K562 (cell line): ENCODE data around the gene KIF1A.

ENCODE experiments used
- EP300 ChIP-seq: IDR thresholded peaks from 2 replicates; pipeline ENCODE4 v1.6.1; 2012; ENCODE audit warnings: low read length, improper control_type of control experiment
- ESRRA ChIP-seq: fragments of 450-650 bp; IDR thresholded peaks from 2 replicates; pipeline ENCODE4 v1.6.1; 2014; ENCODE audit warnings: low read depth, mild to moderate bottlenecking, moderate library complexity, borderline replicate concordance
- HCFC1 ChIP-seq: IDR thresholded peaks from 2 replicates; pipeline ENCODE4 v1.6.1; 2012; ENCODE audit warnings: low read depth, low read length, improper control_type of control experiment
- NONO ChIP-seq, 2 experiments: fragments of 200-400 bp in 1 of 2; fragments of 450-650 bp in 1 of 2; formaldehyde crosslinking in 1 of 2; IDR thresholded peaks; 2 replicates each; pipeline ENCODE4 v1.6.1; 2017; ENCODE audit warnings: low read depth in 2 of 2, mild to moderate bottlenecking in 2 of 2, moderate library complexity in 2 of 2, low read length in 1 of 2
- SMAD1 ChIP-seq: fragments of 150-350 bp; IDR thresholded peaks from 2 replicates; pipeline ENCODE4 v1.6.1; 2014; ENCODE audit warnings: low read length, low read depth; ENCODE audit not compliant: partially characterized antibody
- SRSF9 ChIP-seq: fragments of 200-400 bp; formaldehyde crosslinking; IDR thresholded peaks from 2 replicates; pipeline ENCODE4 v1.6.1; 2017; ENCODE audit warnings: low read depth, low read length, borderline replicate concordance
- TBP ChIP-seq: optimal IDR thresholded peaks from 2 replicates; pipeline ENCODE3; 2011; ENCODE audit warnings: low read depth, low read length, improper control_type of control experiment
- ZFX ChIP-seq: sonication (generic); formaldehyde crosslinking; IDR thresholded peaks from 2 replicates; pipeline ENCODE4 v1.8.0; 2022; ENCODE audit warnings: mild to moderate bottlenecking, missing genetic modification reagents, moderate library complexity
- ZNF212 ChIP-seq: fragments of 450-650 bp; formaldehyde crosslinking; IDR thresholded peaks from 2 replicates; pipeline ENCODE4 v1.4.0; 2020; ENCODE audit warnings: mild to moderate bottlenecking
- ZNF253 ChIP-seq: fragments of 250-450 bp; sonication (Bioruptor Pico); conservative IDR thresholded peaks from 2 replicates; pipeline ENCODE4 v1.6.1; 2021; ENCODE audit warnings: mild to moderate bottlenecking
- TF ChIP-seq, protein P1 (sequence below), 3 experiments: IDR thresholded peaks in 2 of 3; conservative IDR thresholded peaks in 1 of 3; 2 replicates each; pipeline ENCODE4 v1.5.1; 2011 to 2012; ENCODE audit warnings: low read length in 3 of 3, mild to moderate bottlenecking in 3 of 3, control low read depth in 2 of 3, improper control_type of control experiment in 1 of 3, inconsistent platforms in 1 of 3, low read depth in 1 of 3, mixed read lengths in 1 of 3, moderate library complexity in 1 of 3; ENCODE audit not compliant: insufficient read depth in 2 of 3

DNA sequence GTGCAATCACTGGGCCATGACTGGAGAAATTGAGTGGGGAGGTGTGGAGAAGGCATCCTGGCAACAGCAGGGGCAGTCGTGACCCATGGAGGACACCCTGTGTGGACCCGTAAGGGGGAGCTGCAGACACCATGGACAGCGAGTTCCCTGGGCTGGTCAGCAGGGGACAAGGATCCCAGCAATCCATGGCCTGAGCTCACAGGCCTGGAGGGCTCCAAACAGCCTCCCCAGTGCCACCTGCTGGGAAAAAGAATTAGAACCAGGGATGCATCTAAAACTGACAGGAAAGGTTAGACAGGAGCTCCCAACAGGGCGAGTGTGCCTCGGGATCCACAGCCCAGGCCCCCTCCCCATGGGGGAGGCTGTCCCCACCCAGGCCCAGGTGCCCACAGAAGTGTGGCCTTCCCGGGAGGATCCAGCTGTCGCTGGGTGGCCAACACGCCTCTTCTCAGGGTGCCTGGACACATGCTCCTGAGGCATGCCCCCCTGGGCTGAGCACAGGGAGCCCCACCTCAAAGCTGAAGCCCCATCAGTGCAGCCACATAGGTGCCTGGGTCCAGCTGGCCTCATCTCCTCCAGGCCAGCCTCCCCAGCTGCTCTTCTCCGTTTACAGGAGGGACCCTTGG lies 20.5 kb upstream of the KIF1A start:
- TF ChIP-seq SMAD1, result no peak
- TF ChIP-seq, protein P1, sequence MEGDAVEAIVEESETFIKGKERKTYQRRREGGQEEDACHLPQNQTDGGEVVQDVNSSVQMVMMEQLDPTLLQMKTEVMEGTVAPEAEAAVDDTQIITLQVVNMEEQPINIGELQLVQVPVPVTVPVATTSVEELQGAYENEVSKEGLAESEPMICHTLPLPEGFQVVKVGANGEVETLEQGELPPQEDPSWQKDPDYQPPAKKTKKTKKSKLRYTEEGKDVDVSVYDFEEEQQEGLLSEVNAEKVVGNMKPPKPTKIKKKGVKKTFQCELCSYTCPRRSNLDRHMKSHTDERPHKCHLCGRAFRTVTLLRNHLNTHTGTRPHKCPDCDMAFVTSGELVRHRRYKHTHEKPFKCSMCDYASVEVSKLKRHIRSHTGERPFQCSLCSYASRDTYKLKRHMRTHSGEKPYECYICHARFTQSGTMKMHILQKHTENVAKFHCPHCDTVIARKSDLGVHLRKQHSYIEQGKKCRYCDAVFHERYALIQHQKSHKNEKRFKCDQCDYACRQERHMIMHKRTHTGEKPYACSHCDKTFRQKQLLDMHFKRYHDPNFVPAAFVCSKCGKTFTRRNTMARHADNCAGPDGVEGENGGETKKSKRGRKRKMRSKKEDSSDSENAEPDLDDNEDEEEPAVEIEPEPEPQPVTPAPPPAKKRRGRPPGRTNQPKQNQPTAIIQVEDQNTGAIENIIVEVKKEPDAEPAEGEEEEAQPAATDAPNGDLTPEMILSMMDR (IDR thresholded peaks at IDR 0.05 in 2 of 3, conservative IDR thresholded peaks at IDR 0.05 in 1 of 3; ENCODE audit: insufficient read depth in 2 of 3, low read depth in 1 of 3, low read length in 3 of 3), result peak; percentile 66 to 85 (median 67)
- TF ChIP-seq NONO (IDR thresholded peaks at IDR 0.05; ENCODE audit: low read depth in 2 of 2, low read length in 1 of 2), result no peak
- TF ChIP-seq HCFC1, result no peak
- no peak for TF ChIP-seq TBP
- no peak for TF ChIP-seq ZFX (CRISPR knock-in tag)
- TF ChIP-seq ZNF253, result no peak
- no peak for TF ChIP-seq ESRRA
- no peak for TF ChIP-seq EP300
- no peak for TF ChIP-seq ZNF212 (CRISPR knock-in tag)
- no peak for TF ChIP-seq SRSF9
